ENCODE data around the gene CAGE1.
A peak's percentile ranks its signal among the peaks of the same experiment; 100 is the strongest.
"Not testable (repeated sequence)": the region's sequence is repeated elsewhere in the genome, so short reads cannot be mapped to it uniquely, and the experiment has no call there.

Gene CAGE1

GRCh38 chr6:7409740-7410139 lies 20.2 kb upstream of the CAGE1 start:
- no peak for DNase-seq

GRCh38 chr6:7406743-7407142 lies 17.2 kb upstream of the CAGE1 start:
- DNase-seq = no peak

- no peak for DNase-seq
Measured at GRCh38 chr6:7404546-7404945, 15.0 kb upstream of the CAGE1 start.

- no peak for DNase-seq
Measured at GRCh38 chr6:7402716-7403115, 13.2 kb upstream of the CAGE1 start.

- no peak for DNase-seq
Measured at GRCh38 chr6:7401075-7401474, 11.5 kb upstream of the CAGE1 start.

- DNase-seq = no peak
Measured at GRCh38 chr6:7392402-7392801, 2.9 kb upstream of the CAGE1 start.

GRCh38 chr6:7391151-7391550 lies 1.6 kb upstream of the CAGE1 start:
- no peak for DNase-seq

GRCh38 chr6:7390226-7390878 lies 810 bp upstream of the CAGE1 start:
- no peak for DNase-seq

GRCh38 chr6:7389162-7389450 lies 436 bp downstream of the CAGE1 start:
- no peak for DNase-seq

- no peak for DNase-seq
Measured at GRCh38 chr6:7381092-7381491, 8.4 kb downstream of the CAGE1 start.

- DNase-seq = no peak
Measured at GRCh38 chr6:7378740-7379139, 10.8 kb downstream of the CAGE1 start.

- no peak for DNase-seq
Measured at GRCh38 chr6:7377961-7378360, 11.6 kb downstream of the CAGE1 start.

- DNase-seq = no peak
Measured at GRCh38 chr6:7373739-7374138, 15.8 kb downstream of the CAGE1 start.

GRCh38 chr6:7367408-7367807 lies 22.1 kb downstream of the CAGE1 start:
- no peak for DNase-seq

- DNase-seq = not testable (repeated sequence)
Measured at GRCh38 chr6:7351916-7352315, 37.6 kb downstream of the CAGE1 start.

GRCh38 chr6:7350591-7350990 lies 39.0 kb downstream of the CAGE1 start:
- not testable (repeated sequence) for DNase-seq

GRCh38 chr6:7347551-7347997 lies 42.0 kb downstream of the CAGE1 start:
- not testable (repeated sequence) for DNase-seq

- DNase-seq = not testable (repeated sequence)
Measured at GRCh38 chr6:7344773-7345450, 44.6 kb downstream of the CAGE1 start.

GRCh38 chr6:7343546-7344475 lies 45.7 kb downstream of the CAGE1 start:
- DNase-seq = no peak

- peak; percentile 13 for DNase-seq
Measured at GRCh38 chr6:7341989-7342742, 47.4 kb downstream of the CAGE1 start.

- no peak for DNase-seq
Measured at GRCh38 chr6:7341271-7341670, 48.3 kb downstream of the CAGE1 start.

- not testable (repeated sequence) for DNase-seq
Measured at GRCh38 chr6:7339007-7339732, 50.4 kb downstream of the CAGE1 start.
